H9 (cell line): ENCODE measurements around the gene COL18A1. TPM values are rescaled to one million over a fixed set of nuclear protein-coding genes. Genes with fewer than 3 reads are reported as not detected.

Experiments
- DNase-seq: peaks from one replicate; pipeline ENCODE4 v3.0.0-alpha.2; 2017
- H2AFZ ChIP-seq: one replicate; pipeline ENCODE4 v1.6.1; 2013; ENCODE audit warnings: mild to moderate bottlenecking, low read length, control low read depth, moderate library complexity
- H2AK5ac ChIP-seq: 2 replicates; pipeline ENCODE4 v1.6.1; 2013; ENCODE audit warnings: low read length, control low read depth, mixed read lengths; ENCODE audit not compliant: insufficient read length
- H2BK120ac ChIP-seq: one replicate; pipeline ENCODE4 v1.6.1; 2013; ENCODE audit warnings: low read depth, mild to moderate bottlenecking, low read length, control low read depth, inconsistent platforms; ENCODE audit not compliant: poor library complexity, severe bottlenecking
- H2BK12ac ChIP-seq: 2 replicates; pipeline ENCODE4 v1.6.1; 2013; ENCODE audit warnings: low read length, control low read depth, mixed read lengths, low read depth; ENCODE audit not compliant: insufficient read length
- H2BK15ac ChIP-seq: 2 replicates; pipeline ENCODE4 v1.6.1; 2013; ENCODE audit warnings: low read depth, low read length, control low read depth
- H2BK20ac ChIP-seq: one replicate; pipeline ENCODE4 v1.6.1; 2013; ENCODE audit warnings: low read depth, mild to moderate bottlenecking, low read length, control low read depth, inconsistent platforms; ENCODE audit not compliant: poor library complexity, severe bottlenecking
- H2BK5ac ChIP-seq: 2 replicates; pipeline ENCODE4 v1.6.1; 2013; ENCODE audit warnings: low read length, control low read depth, mixed read lengths; ENCODE audit not compliant: insufficient read length
- H3K14ac ChIP-seq: 2 replicates; pipeline ENCODE4 v1.6.1; 2013; ENCODE audit warnings: low read length, control low read depth; ENCODE audit not compliant: insufficient read depth
- H3K18ac ChIP-seq: 2 replicates; pipeline ENCODE4 v1.6.1; 2013; ENCODE audit warnings: low read depth, mild to moderate bottlenecking, mixed read lengths, low read length, control low read depth; ENCODE audit not compliant: insufficient read length
- H3K23ac ChIP-seq: 2 replicates; pipeline ENCODE4 v1.6.1; 2013; ENCODE audit warnings: low read length, control low read depth, mixed read lengths, low read depth; ENCODE audit not compliant: insufficient read length
- H3K23me2 ChIP-seq: 2 replicates; pipeline ENCODE4 v1.6.1; 2013; ENCODE audit warnings: low read depth, mild to moderate bottlenecking, mixed read lengths, low read length, control low read depth; ENCODE audit not compliant: insufficient read length, poor library complexity, severe bottlenecking
- H3K27ac ChIP-seq: 2 replicates; pipeline ENCODE4 v1.5.1; 2013; ENCODE audit warnings: low read length, control low read depth, mixed read lengths, low read depth; ENCODE audit not compliant: insufficient read length
- H3K27me3 ChIP-seq: 2 replicates; pipeline ENCODE4 v1.6.1; 2013; ENCODE audit warnings: low read length, control low read depth, inconsistent platforms; ENCODE audit not compliant: insufficient read depth
- H3K4ac ChIP-seq: 2 replicates; pipeline ENCODE4 v1.6.1; 2013; ENCODE audit warnings: low read depth, mild to moderate bottlenecking, control low read depth, inconsistent platforms, low read length, moderate library complexity
- H3K4me1 ChIP-seq: 2 replicates; pipeline ENCODE4 v1.6.1; 2013; ENCODE audit warnings: low read length, control low read depth, inconsistent platforms; ENCODE audit not compliant: insufficient read depth
- H3K4me2 ChIP-seq: 2 replicates; pipeline ENCODE4 v1.6.1; 2013; ENCODE audit warnings: low read length, control low read depth, mixed read lengths; ENCODE audit not compliant: insufficient read length, insufficient read depth
- H3K56ac ChIP-seq: 2 replicates; pipeline ENCODE4 v1.6.1; 2013; ENCODE audit warnings: low read depth, mild to moderate bottlenecking, mixed read lengths, low read length, control low read depth; ENCODE audit not compliant: insufficient read length
- H3K79me1 ChIP-seq: 2 replicates; pipeline ENCODE4 v1.6.1; 2013; ENCODE audit warnings: low read depth, mild to moderate bottlenecking, moderate library complexity, low read length, control low read depth, inconsistent platforms; ENCODE audit not compliant: insufficient read depth, poor library complexity, severe bottlenecking
- H3K79me2 ChIP-seq: 2 replicates; pipeline ENCODE4 v1.6.1; 2013; ENCODE audit warnings: low read length, control low read depth, inconsistent platforms; ENCODE audit not compliant: insufficient read depth
- H3K9ac ChIP-seq: 2 replicates; pipeline ENCODE4 v1.6.1; 2013; ENCODE audit warnings: low read length, control low read depth, mixed read lengths; ENCODE audit not compliant: insufficient read length; ENCODE audit errors: extremely low read depth
- H3K9me3 ChIP-seq: one replicate; pipeline ENCODE4 v1.6.1; 2013; ENCODE audit warnings: low read depth, low read length, inconsistent platforms; ENCODE audit not compliant: control insufficient read depth
- H3T11ph ChIP-seq: one replicate; pipeline ENCODE4 v1.6.1; 2013; ENCODE audit warnings: mild to moderate bottlenecking, low read length, control low read depth, inconsistent platforms
- H4K20me1 ChIP-seq: one replicate; pipeline ENCODE4 v1.6.1; 2013; ENCODE audit not compliant: control insufficient read depth, insufficient read length, insufficient read depth
- H4K5ac ChIP-seq: 2 replicates; pipeline ENCODE4 v1.6.1; 2013; ENCODE audit warnings: low read depth, mild to moderate bottlenecking, mixed read lengths, low read length, control low read depth; ENCODE audit not compliant: insufficient read length
- H4K8ac ChIP-seq: replicated peaks from 2 replicates; pipeline ENCODE4 v1.6.1; 2013; ENCODE audit warnings: low read length, control low read depth, mixed read lengths, low read depth; ENCODE audit not compliant: insufficient read length
- H4K91ac ChIP-seq: 2 replicates; pipeline ENCODE4 v1.6.1; 2013; ENCODE audit warnings: low read depth, mild to moderate bottlenecking, moderate library complexity, mixed read lengths, low read length, control low read depth; ENCODE audit not compliant: insufficient read length
- H3K27ac Mint-ChIP-seq, 3 experiments: 2 replicates in 2 of 3; 3 replicates in 1 of 3; pipeline ENCODE4 v1.8.0; 2020 to 2021; ENCODE audit warnings: mixed read lengths in 3 of 3, mild to moderate bottlenecking in 1 of 3, moderate library complexity in 1 of 3
- H3K27me3 Mint-ChIP-seq: 2 replicates; pipeline ENCODE4 v1.8.0; 2021; ENCODE audit warnings: low read depth, mild to moderate bottlenecking, moderate library complexity, mixed read lengths
- H3K36me3 Mint-ChIP-seq, 3 experiments: 2 replicates in 2 of 3; 3 replicates in 1 of 3; pipeline ENCODE4 v1.8.0; 2020 to 2021; ENCODE audit warnings: low read depth in 3 of 3, mixed read lengths in 3 of 3; ENCODE audit not compliant: insufficient read depth in 1 of 3
- H3K4me1 Mint-ChIP-seq, 2 experiments: 2 replicates each; pipeline ENCODE4 v1.8.0; 2020; ENCODE audit warnings: mixed read lengths in 2 of 2
- H3K4me3 Mint-ChIP-seq, 2 experiments: 2 replicates in 1 of 2; 3 replicates in 1 of 2; pipeline ENCODE4 v1.8.0; 2020 to 2021; ENCODE audit warnings: mild to moderate bottlenecking in 2 of 2, mixed read lengths in 2 of 2, moderate library complexity in 1 of 2
- H3K9me3 Mint-ChIP-seq, 2 experiments: 2 replicates in 1 of 2; 3 replicates in 1 of 2; pipeline ENCODE4 v1.8.0; 2020; ENCODE audit warnings: mild to moderate bottlenecking in 2 of 2, mixed read lengths in 2 of 2, moderate library complexity in 1 of 2
- CTCF ChIP-seq: fragments of 200-600 bp; sonication (generic); conservative IDR thresholded peaks from 3 replicates; pipeline ENCODE4 v1.8.0; 2021; ENCODE audit warnings: antibody characterized with exemption, mild to moderate bottlenecking
- WGBS: extraction: QIAGEN DNeasy Blood & Tissue Kit; methylation state at CpG from one replicate; pipeline ENCODE4 v1.1.7; 2013; ENCODE audit warnings: missing lambda C conversion rate, low lambda C conversion rate, mixed read lengths; ENCODE audit not compliant: insufficient read length; ENCODE audit errors: extremely low coverage; 5-methylcytosine and 5-hydroxymethylcytosine counted together
- total RNA-seq: library from RNA; stranded (reverse); gene quantifications from 2 replicates; pipeline ENCODE4 v1.2.1, GENCODE V29; 2021

COL18A1 gene
- total RNA-seq, 1 experiment from 2014 or later = 232 TPM

DNA sequence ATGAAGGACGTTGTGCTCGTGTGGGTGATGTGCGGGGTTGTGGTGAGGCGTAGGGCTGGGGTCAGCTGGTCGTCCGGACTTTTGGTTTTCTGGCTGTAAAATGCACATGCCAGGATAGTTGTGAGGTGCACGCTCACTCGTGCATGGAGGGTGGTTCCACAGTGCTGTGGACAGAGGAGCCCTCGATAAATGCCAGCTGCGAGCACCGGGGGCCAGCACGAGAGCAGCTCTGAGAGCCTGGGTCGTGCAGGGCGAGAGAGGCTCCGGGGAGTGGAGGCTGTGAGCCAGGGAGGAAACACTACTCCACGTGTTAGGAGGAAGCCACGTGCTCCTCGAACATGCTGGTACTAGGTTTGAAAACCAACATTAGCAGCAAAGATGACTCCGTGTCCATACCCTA is 39.4 kb downstream of the COL18A1 start:
- Histone ChIP-seq H3K4ac (no peak overlapping the region), H3K23me2 (no peaks in the 10 kb centered on the region), H2AFZ (no peak overlapping the region), H2BK12ac (no peak overlapping the region), H3K27me3 (no peaks in the 10 kb centered on the region), H2BK20ac (no peak overlapping the region), H4K20me1 (no peaks in the 10 kb centered on the region), H3K27ac (no peak overlapping the region), H3K79me1 (peaks cover 23% of the 10 kb centered on the region), H3K23ac (no peak overlapping the region), H4K91ac (no peak overlapping the region), H3K4me1 (no peaks in the 10 kb centered on the region), H3K56ac (no peak overlapping the region), H3K79me2 (peaks cover 55% of the 10 kb centered on the region), H3K4me2 (no peak overlapping the region), H2BK15ac (no peak overlapping the region), H3K9me3 (no peaks in the 10 kb centered on the region), H2BK120ac (no peak overlapping the region), H3T11ph (no peak overlapping the region), H4K5ac (no peak overlapping the region), H4K8ac (no peak overlapping the region), H2BK5ac (peak overlapping the region; percentile 16), H3K14ac (peak overlapping the region; percentile 5; the same call in 1 of the 2 replicates), H3K9ac (no peak overlapping the region), H2AK5ac (no peak overlapping the region), H3K18ac (no peak overlapping the region)
- no peak for DNase-seq
- no CpG with 5 or more reads among the region's 19 CpGs for WGBS
- no peak overlapping the region for H3K4me3 Mint-ChIP-seq
- H3K27ac Mint-ChIP-seq = peak overlapping the region; percentile 50 to 91 (median 81); a peak in 6 of 7 replicates
- no peaks in the 10 kb centered on the region; the same call in 1 of the 2 replicates for H3K27me3 Mint-ChIP-seq
- no peak for TF ChIP-seq CTCF
- H3K36me3 Mint-ChIP-seq = peaks cover 33 to 48% (median 45%) of the 10 kb centered on the region in 3 experiments
- H3K9me3 Mint-ChIP-seq = peaks cover 0 to 5% of the 10 kb centered on the region in 2 experiments; a peak in 2 of 5 replicates
- peaks cover 6 to 26% of the 10 kb centered on the region in 2 experiments for H3K4me1 Mint-ChIP-seq
